ENCODE results near the gene GPC6. TPM values are rescaled to one million over a fixed set of nuclear protein-coding genes. Genes with fewer than 3 reads are reported as not detected.
"Not testable (repeated sequence)": the region's sequence is repeated elsewhere in the genome, so short reads cannot be mapped to it uniquely, and the experiment has no call there.

Gene GPC6
- total RNA-seq, 1 donor from 2014 or later = 15.6 TPM

- ATAC-seq (no peak), DNase-seq (ENCODE audit: low spot score) (no peak)
Observed at GRCh38 chr13:93418398-93418797, 191.8 kb downstream of the GPC6 start.

GRCh38 chr13:93420206-93420605, 193.6 kb downstream of the GPC6 start:
- no peak for ATAC-seq
- no peak for DNase-seq (ENCODE audit: low spot score)

- DNase-seq (ENCODE audit: low spot score) (no peak), ATAC-seq (no peak)
Observed at GRCh38 chr13:93420887-93421286, 194.3 kb downstream of the GPC6 start.

GRCh38 chr13:93422980-93423543, 196.5 kb downstream of the GPC6 start:
- ATAC-seq = no peak
- no peak for DNase-seq (ENCODE audit: low spot score)

GRCh38 chr13:93425411-93425810, 198.8 kb downstream of the GPC6 start:
- no peak for ATAC-seq
- DNase-seq (ENCODE audit: low spot score) = no peak

GRCh38 chr13:93430381-93430780, 203.8 kb downstream of the GPC6 start:
- no peak for ATAC-seq
- no peak for DNase-seq (ENCODE audit: low spot score)

DNA sequence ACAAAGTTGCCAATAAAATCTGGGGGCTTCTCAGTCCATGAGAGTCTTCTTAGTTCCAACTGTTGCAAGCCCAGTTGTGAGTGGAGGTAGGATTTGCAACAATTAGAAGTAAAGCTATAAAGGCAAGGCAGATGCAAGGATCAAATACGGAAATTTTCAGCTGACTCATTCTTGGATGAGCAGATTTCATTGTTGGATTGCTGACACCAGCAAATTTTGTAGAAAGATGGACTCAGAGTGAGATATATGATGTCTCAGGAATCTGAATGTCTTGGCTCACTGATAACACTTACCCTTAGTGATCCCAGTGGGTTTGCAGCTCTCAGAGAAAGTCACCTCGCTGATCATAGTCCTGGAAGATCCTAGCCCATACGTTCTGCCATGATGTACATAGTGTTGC, 209.0 kb downstream of the GPC6 start:
- ATAC-seq = no peak
- no peak for DNase-seq (ENCODE audit: low spot score)

DNA sequence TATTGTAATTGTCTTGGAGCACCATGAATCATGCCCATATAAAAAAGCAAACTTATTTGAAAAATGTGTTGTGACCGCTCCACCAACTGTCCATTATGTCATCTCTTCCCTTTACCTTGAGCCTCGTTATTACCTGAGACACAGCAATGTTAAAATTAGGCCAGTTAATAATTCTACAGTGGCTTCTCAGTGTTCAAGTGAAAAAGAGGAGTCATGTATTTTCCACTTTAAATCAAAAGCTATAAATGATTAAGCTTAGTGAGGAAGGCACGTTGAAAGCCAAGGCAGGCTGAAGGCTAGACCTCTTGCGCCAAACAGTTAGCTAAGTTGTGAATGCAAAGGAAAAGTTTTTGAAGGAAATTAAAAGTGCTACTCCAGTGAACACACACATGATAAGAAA, 210.5 kb downstream of the GPC6 start:
- no peak for ATAC-seq
- no peak for DNase-seq (ENCODE audit: low spot score)

GRCh38 chr13:93446238-93446637, 219.6 kb downstream of the GPC6 start:
- DNase-seq (ENCODE audit: low spot score) (no peak), ATAC-seq (no peak)

DNA sequence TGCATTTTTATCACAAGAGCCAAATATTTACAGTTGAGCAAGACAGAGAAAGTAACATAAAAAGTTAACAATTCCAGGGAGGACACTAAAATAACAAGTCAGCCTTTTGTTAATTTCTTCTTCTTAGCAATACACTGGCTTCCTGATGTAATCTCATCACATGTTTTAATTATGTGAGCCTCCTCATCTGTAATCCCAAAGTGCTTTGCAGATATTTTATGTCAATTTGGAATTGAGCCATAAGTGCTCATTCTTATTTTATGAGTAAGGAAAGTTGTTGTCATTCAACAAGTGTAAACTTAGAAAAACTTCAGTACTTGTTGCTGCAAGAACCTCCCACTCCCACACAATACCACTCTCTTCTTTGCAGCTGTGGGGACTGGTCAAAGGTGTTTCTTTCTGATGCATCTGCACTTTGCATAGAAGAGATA, 223.6 kb downstream of the GPC6 start:
- ATAC-seq = no peak
- no peak for DNase-seq (ENCODE audit: low spot score)

DNA sequence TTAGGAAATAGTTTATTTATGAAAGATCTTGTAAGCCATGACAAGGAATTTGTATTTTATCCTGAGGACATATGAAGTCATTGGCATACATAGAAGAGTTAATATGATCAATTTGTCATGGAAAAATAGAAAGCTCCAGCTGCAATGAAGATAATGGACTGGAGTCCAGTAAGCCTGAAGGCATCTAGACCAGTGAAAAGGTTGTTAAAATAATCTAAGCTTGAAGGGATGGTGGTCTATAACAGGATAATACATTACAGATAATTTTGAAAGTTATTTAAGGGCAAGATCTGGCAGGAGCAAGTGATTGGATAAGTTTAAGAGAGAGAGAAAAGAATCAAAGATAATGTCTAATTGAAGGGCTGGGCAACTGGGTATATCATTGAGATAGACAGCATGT, 224.2 kb downstream of the GPC6 start:
- DNase-seq (ENCODE audit: low spot score) = no peak
- ATAC-seq = no peak

GRCh38 chr13:93454676-93455235, 228.1 kb downstream of the GPC6 start:
- not testable (repeated sequence) for DNase-seq (ENCODE audit: low spot score); ATAC-seq

DNA sequence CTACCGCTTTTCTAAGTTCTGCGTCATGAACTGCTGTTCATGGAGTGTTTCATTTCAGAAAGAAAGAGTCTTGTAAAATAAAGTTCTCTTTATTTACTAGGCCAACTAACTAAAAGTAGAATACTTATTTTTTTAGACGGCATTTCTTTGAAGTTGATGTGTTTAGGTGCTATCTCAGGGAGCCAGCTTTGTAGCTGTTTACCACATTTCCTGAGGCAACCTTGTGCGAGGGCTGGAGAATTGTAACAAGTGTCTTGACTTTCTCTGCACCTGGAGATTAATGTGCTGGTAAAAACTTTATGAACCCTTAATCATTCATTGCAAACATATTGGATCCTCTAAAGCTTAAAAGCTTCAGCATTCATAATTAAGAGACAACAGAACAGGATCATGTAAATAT, 229.3 kb downstream of the GPC6 start:
- ATAC-seq (no peak), DNase-seq (ENCODE audit: low spot score) (no peak)

DNA sequence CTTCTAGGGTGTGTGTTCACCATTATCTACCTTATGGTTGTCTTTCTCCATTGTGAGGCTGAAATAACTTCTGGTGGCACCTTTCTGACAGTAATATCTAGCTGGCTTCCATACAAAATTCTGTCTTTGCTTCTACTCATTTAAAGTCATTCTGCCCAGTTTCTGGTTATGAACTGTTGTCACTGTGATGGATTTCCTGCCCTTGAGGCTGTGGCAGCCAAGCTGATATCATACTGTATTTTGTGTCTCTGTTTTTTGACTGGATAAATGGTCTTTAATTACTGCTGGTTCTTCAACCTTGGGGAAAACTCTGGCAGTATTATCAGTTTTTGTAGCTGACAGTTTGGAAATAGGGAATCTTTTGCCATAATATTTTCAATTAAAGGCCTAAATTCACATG, 233.4 kb downstream of the GPC6 start:
- ATAC-seq (no peak), DNase-seq (ENCODE audit: low spot score) (no peak)

DNA sequence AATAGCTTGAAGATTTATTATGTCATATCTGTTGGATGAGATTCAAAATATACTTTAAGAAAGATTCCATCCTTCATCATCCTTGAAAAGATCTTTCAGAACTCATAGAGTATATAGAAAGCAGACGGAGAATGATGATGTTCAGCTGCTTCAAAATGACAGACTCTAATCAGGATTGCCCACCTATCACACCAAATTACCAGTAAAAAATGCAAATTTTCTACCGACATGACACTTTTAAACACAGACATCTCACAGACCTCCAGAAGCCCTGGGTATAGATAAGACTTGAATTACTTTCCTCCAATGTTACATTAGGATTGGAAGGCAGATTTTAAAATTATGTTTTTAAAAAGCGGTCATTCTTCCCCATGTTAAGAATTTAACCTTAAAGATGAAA, 235.5 kb downstream of the GPC6 start:
- no peak for DNase-seq (ENCODE audit: low spot score)
- ATAC-seq = no peak

- ATAC-seq = peak; percentile 51
- DNase-seq (ENCODE audit: low spot score) = no peak
Observed at GRCh38 chr13:93466502-93467036, 240.0 kb downstream of the GPC6 start.

DNA sequence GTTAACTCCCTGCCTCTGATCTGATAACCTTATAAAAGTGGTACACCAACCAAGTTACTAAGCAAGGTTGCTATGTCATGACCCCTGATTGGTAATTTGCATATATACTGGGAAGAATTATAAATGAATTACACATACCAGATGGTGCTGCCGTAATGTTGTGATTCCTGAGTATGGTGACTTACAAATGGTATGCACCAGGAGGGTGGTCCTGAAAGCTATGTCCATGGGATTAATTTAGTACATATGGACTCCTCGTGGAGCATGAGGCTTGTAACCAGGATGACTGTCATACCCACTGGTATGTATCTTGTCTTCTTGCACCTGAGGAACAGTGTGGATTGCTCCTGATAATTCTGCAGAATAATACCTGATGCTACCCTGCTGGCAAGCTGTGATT, 240.6 kb downstream of the GPC6 start:
- DNase-seq (ENCODE audit: low spot score) (no peak), ATAC-seq (no peak)

DNA sequence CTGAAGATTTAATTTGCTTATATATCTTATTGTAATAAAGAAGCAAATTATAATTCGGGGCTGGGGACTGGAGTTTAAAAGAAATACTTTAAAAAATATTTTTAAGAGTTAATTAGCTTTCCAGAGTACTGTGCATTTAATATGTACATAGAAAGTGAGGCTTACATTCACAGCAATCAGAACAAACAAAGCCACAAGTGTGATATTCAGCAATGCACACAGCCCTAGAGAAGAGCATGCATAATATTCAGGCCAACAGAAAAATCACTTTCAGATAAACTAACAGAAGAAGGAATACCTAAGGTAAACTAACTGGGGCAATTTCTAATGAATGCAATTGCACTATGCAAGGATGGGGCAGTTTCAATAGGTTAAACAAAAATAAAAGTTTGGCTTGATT, 241.8 kb downstream of the GPC6 start:
- ATAC-seq (no peak), DNase-seq (ENCODE audit: low spot score) (no peak)

DNA sequence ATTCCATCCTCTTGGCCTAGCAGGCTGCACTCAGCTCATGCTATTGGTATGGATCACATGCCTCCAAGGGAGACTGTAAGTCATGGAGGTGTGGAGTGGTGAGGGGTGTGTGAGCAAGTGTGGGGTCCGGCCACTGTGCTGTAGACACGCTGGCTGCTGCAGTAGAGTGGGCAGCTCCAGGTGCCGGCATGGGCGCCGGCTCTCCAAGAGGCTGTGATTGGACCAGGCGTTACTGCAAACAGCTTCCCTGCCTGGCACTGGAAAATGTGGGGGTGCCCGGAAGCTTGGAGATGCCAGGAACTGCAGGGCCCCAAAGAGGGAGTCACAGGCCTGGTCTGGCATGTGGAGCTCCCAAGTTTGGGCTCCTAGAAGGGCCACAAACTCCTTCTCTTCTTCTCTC, 245.7 kb downstream of the GPC6 start:
- no peak for DNase-seq (ENCODE audit: low spot score)
- ATAC-seq = no peak

GRCh38 chr13:93472814-93473296, 246.2 kb downstream of the GPC6 start:
- ATAC-seq (no peak), DNase-seq (ENCODE audit: low spot score) (no peak)

- ATAC-seq = peak; percentile 18
- DNase-seq (ENCODE audit: low spot score) = no peak
Observed at GRCh38 chr13:93473441-93474270, 247.0 kb downstream of the GPC6 start.

- ATAC-seq = no peak
- no peak for DNase-seq (ENCODE audit: low spot score)
Observed at GRCh38 chr13:93476175-93476574, 249.6 kb downstream of the GPC6 start.
